Neuronal stem cell (in vitro differentiated cells): Measurements from ENCODE around the gene ADAMTS18.

Experiments used
- DNase-seq: peaks from one replicate; pipeline ENCODE4 v3.0.0-alpha.2; 2013; ENCODE audit warnings: low spot score
- H2AFZ ChIP-seq: one replicate; pipeline ENCODE4 v1.6.1; 2013; ENCODE audit warnings: mild to moderate bottlenecking, low read length, inconsistent platforms
- H2AK5ac ChIP-seq: 2 replicates; pipeline ENCODE4 v1.6.1; 2013; ENCODE audit warnings: low read depth, mild to moderate bottlenecking, inconsistent platforms, low read length, moderate library complexity, mixed read lengths
- H2BK120ac ChIP-seq: 2 replicates; pipeline ENCODE4 v1.6.1; 2013; ENCODE audit warnings: low read depth, mild to moderate bottlenecking, inconsistent platforms, low read length, moderate library complexity, mixed read lengths
- H2BK12ac ChIP-seq: one replicate; pipeline ENCODE4 v1.6.1; 2013; ENCODE audit warnings: low read length, inconsistent platforms
- H2BK15ac ChIP-seq: 2 replicates; pipeline ENCODE4 v1.6.1; 2013; ENCODE audit warnings: mild to moderate bottlenecking, low read length, inconsistent platforms, mixed read lengths
- H2BK5ac ChIP-seq: one replicate; pipeline ENCODE4 v1.6.1; 2013; ENCODE audit warnings: inconsistent platforms, mild to moderate bottlenecking, low read length, moderate library complexity
- H3K14ac ChIP-seq: one replicate; pipeline ENCODE4 v1.6.1; 2013; ENCODE audit warnings: low read length, inconsistent platforms
- H3K18ac ChIP-seq: 2 replicates; pipeline ENCODE4 v1.6.1; 2013; ENCODE audit warnings: low read length, inconsistent platforms
- H3K23ac ChIP-seq: 2 replicates; pipeline ENCODE4 v1.6.1; 2013; ENCODE audit warnings: low read depth, mild to moderate bottlenecking, mixed read lengths, low read length, inconsistent platforms; ENCODE audit not compliant: poor library complexity
- H3K27ac ChIP-seq: replicated peaks from 3 replicates; pipeline ENCODE4 v1.5.1; 2013; ENCODE audit warnings: low read length, inconsistent platforms
- H3K27me3 ChIP-seq, 3 experiments: 2 replicates each; pipeline ENCODE4 v1.6.1; 2013; ENCODE audit warnings: low read length in 3 of 3, mild to moderate bottlenecking in 2 of 3, inconsistent platforms in 1 of 3, low read depth in 1 of 3, mixed read lengths in 1 of 3, moderate library complexity in 1 of 3; ENCODE audit not compliant: control insufficient read depth in 3 of 3, insufficient read depth in 3 of 3
- H3K36me3 ChIP-seq, 2 donors: replicated peaks in 1 of 2; 2 replicates each; pipeline ENCODE4 v1.6.1; 2013; ENCODE audit warnings: low read length in 2 of 2; ENCODE audit not compliant: control insufficient read depth in 2 of 2, insufficient read depth in 2 of 2
- H3K4ac ChIP-seq: 2 replicates; pipeline ENCODE4 v1.6.1; 2013; ENCODE audit warnings: inconsistent platforms, mild to moderate bottlenecking, low read length, moderate library complexity
- H3K4me1 ChIP-seq, 2 donors: 1 replicate in 1 of 2; 2 replicates in 1 of 2; pipeline ENCODE4 v1.6.1; 2013; ENCODE audit warnings: low read length in 2 of 2, low read depth in 1 of 2; ENCODE audit not compliant: control insufficient read depth in 2 of 2, insufficient read depth in 1 of 2
- H3K4me2 ChIP-seq: one replicate; pipeline ENCODE4 v1.6.1; 2013; ENCODE audit warnings: mild to moderate bottlenecking, low read length, inconsistent platforms; ENCODE audit not compliant: insufficient read depth, poor library complexity, severe bottlenecking
- H3K4me3 ChIP-seq, 2 donors: 2 replicates each; pipeline ENCODE4 v1.5.1; 2013; ENCODE audit warnings: low read length in 2 of 2, mild to moderate bottlenecking in 2 of 2, inconsistent platforms in 1 of 2, moderate library complexity in 1 of 2
- H3K79me1 ChIP-seq: one replicate; pipeline ENCODE4 v1.6.1; 2013; ENCODE audit warnings: low read depth, mild to moderate bottlenecking, inconsistent platforms, low read length, moderate library complexity
- H3K9ac ChIP-seq: one replicate; pipeline ENCODE4 v1.6.1; 2013; ENCODE audit warnings: mild to moderate bottlenecking, low read depth, low read length, inconsistent platforms; ENCODE audit not compliant: poor library complexity
- H3K9me3 ChIP-seq, 2 donors: replicated peaks in 1 of 2; 2 replicates each; pipeline versions ENCODE3 to v1.6.1; 2013; ENCODE audit warnings: low read length in 2 of 2, mild to moderate bottlenecking in 2 of 2, inconsistent platforms in 1 of 2, low read depth in 1 of 2, mixed read lengths in 1 of 2, moderate library complexity in 1 of 2; ENCODE audit not compliant: control insufficient read depth in 2 of 2, insufficient read depth in 1 of 2
- H4K8ac ChIP-seq: one replicate; pipeline ENCODE4 v1.6.1; 2013; ENCODE audit warnings: low read depth, mild to moderate bottlenecking, inconsistent platforms, low read length, moderate library complexity
- H4K91ac ChIP-seq: one replicate; pipeline ENCODE4 v1.6.1; 2013; ENCODE audit warnings: low read length, low read depth, mild to moderate bottlenecking, inconsistent platforms; ENCODE audit not compliant: poor library complexity
- WGBS, 2 donors: extraction: QIAGEN DNeasy Blood & Tissue Kit; methylation state at CpG; one replicate each; pipeline ENCODE4 v1.1.7; 2013; ENCODE audit warnings: missing lambda C conversion rate in 2 of 2, mixed read lengths in 1 of 2; ENCODE audit not compliant: insufficient read length in 2 of 2, insufficient replicate concordance in 1 of 2; ENCODE audit errors: extremely low coverage in 2 of 2; 5-methylcytosine and 5-hydroxymethylcytosine counted together

Gene ADAMTS18

GRCh38 chr16:77298418-77299360 lies 136.1 kb downstream of the ADAMTS18 start:
- Histone ChIP-seq H3K18ac (no peak overlapping the region), H3K4ac (no peak overlapping the region), H4K91ac (no peak overlapping the region), H3K27me3 (no peaks in the 10 kb centered on the region), H3K9me3 (no peaks in the 10 kb centered on the region), H3K79me1 (no peaks in the 10 kb centered on the region), H3K9ac (no peak overlapping the region), H4K8ac (no peak overlapping the region), H2AK5ac (no peak overlapping the region), H3K4me3 (no peak overlapping the region), H3K27ac (no peak overlapping the region), H2BK120ac (no peak overlapping the region), H2AFZ (no peak overlapping the region), H3K23ac (no peak overlapping the region), H3K4me2 (no peak overlapping the region), H3K4me1 (peaks cover 0 to 3% of the 10 kb centered on the region in 2 donors), H3K36me3 (no peaks in the 10 kb centered on the region), H3K14ac (no peak overlapping the region), H2BK15ac (no peak overlapping the region), H2BK5ac (no peak overlapping the region), H2BK12ac (no peak overlapping the region)
- no peak for DNase-seq
- no CpG with 5 or more reads among the region's 12 CpGs for WGBS, 2 donors

- Histone ChIP-seq H3K36me3 (no peaks in the 10 kb centered on the region), H3K79me1 (no peaks in the 10 kb centered on the region), H3K4me1 (peaks cover 0 to 3% of the 10 kb centered on the region in 2 donors), H3K4ac (no peak overlapping the region), H2AK5ac (no peak overlapping the region), H3K14ac (no peak overlapping the region), H3K4me2 (no peak overlapping the region), H2BK12ac (no peak overlapping the region), H2BK15ac (no peak overlapping the region), H3K4me3 (no peak overlapping the region), H2BK120ac (no peak overlapping the region), H3K27ac (no peak overlapping the region), H3K23ac (no peak overlapping the region), H3K27me3 (no peaks in the 10 kb centered on the region), H3K9ac (no peak overlapping the region), H3K18ac (no peak overlapping the region), H2BK5ac (no peak overlapping the region), H4K91ac (no peak overlapping the region), H3K9me3 (no peaks in the 10 kb centered on the region), H4K8ac (no peak overlapping the region), H2AFZ (no peak overlapping the region)
- WGBS, 2 donors = no CpG with 5 or more reads among the region's 5 CpGs
- no peak for DNase-seq
These were observed 136.8 kb downstream of the ADAMTS18 start for GRCh38 chr16:77297996-77298395.

GRCh38 chr16:77295896-77296295 lies 138.9 kb downstream of the ADAMTS18 start:
- no peak overlapping the region for H2AK5ac ChIP-seq
- H3K4me3 ChIP-seq = no peak overlapping the region
- H2BK12ac ChIP-seq = no peak overlapping the region
- no peak overlapping the region for H3K27ac ChIP-seq
- H3K9ac ChIP-seq = no peak overlapping the region
- no CpG with 5 or more reads among the region's 3 CpGs for WGBS, 2 donors
- no peak overlapping the region for H2BK15ac ChIP-seq
- no peaks in the 10 kb centered on the region for H3K36me3 ChIP-seq
- no peaks in the 10 kb centered on the region for H3K79me1 ChIP-seq
- no peak overlapping the region for H3K4me2 ChIP-seq
- no peak for DNase-seq
- no peaks in the 10 kb centered on the region for H3K27me3 ChIP-seq
- no peaks in the 10 kb centered on the region for H3K9me3 ChIP-seq
- H3K18ac ChIP-seq = no peak overlapping the region
- peaks cover 0 to 3% of the 10 kb centered on the region in 2 donors for H3K4me1 ChIP-seq
- H2AFZ ChIP-seq = no peak overlapping the region
- H2BK5ac ChIP-seq = no peak overlapping the region
- no peak overlapping the region for H3K4ac ChIP-seq
- H2BK120ac ChIP-seq = no peak overlapping the region
- no peak overlapping the region for H4K8ac ChIP-seq
- no peak overlapping the region for H3K14ac ChIP-seq
- H4K91ac ChIP-seq = no peak overlapping the region
- H3K23ac ChIP-seq = no peak overlapping the region

GRCh38 chr16:77290451-77291115 lies 144.3 kb downstream of the ADAMTS18 start:
- H3K18ac ChIP-seq = no peak overlapping the region
- no peaks in the 10 kb centered on the region for H3K27me3 ChIP-seq
- H2BK12ac ChIP-seq = no peak overlapping the region
- H3K4me2 ChIP-seq = no peak overlapping the region
- H3K4me3 ChIP-seq = no peak overlapping the region
- no peak overlapping the region for H3K14ac ChIP-seq
- H3K23ac ChIP-seq = no peak overlapping the region
- H4K8ac ChIP-seq = no peak overlapping the region
- H2BK15ac ChIP-seq = no peak overlapping the region
- no peaks in the 10 kb centered on the region for H3K36me3 ChIP-seq
- no peak overlapping the region for H3K9ac ChIP-seq
- WGBS, 2 donors = no CpG with 5 or more reads among the region's 10 CpGs
- no peak overlapping the region for H2AFZ ChIP-seq
- H3K79me1 ChIP-seq = no peaks in the 10 kb centered on the region
- H3K27ac ChIP-seq = no peak overlapping the region
- H2AK5ac ChIP-seq = no peak overlapping the region
- H4K91ac ChIP-seq = no peak overlapping the region
- peaks cover 0 to 5% of the 10 kb centered on the region in 2 donors for H3K4me1 ChIP-seq
- no peaks in the 10 kb centered on the region for H3K9me3 ChIP-seq
- no peak overlapping the region for H2BK5ac ChIP-seq
- H3K4ac ChIP-seq = no peak overlapping the region
- H2BK120ac ChIP-seq = no peak overlapping the region
- DNase-seq = no peak
